HTR-8/SVneo (cell line): ENCODE results near the gene C1S.

ENCODE experiments used
- DNase-seq: peaks from one replicate; pipeline ENCODE4 v3.0.0; 2011; ENCODE audit warnings: low spot score, mixed read lengths; ENCODE audit not compliant: insufficient read length
- FAIRE-seq: peaks from 2 replicates; lab custom pipeline; 2011; peaks lifted over from hg19 to GRCh38; lab: Jason Lieb, UNC

C1S gene

DNA sequence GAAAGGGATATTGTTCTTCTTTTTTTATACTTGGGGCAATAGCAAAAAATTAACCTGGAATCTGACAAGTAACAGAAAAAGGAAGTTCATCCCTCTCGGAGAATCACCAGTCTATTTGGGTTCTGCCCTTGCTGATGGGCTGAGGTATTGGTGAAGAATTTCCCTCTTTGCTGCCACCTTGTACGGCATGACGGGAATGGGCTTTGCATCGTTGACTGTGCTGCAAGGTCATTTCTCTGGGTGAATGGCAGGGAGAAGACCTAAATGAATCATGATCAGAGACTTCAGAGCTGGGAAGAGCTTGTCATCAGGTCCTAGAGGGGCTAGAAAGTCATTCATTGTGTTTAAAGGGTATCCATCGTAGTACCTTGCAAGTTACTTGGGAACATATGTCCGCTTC is 12.0 kb downstream of the C1S start:
- DNase-seq (no peak), FAIRE-seq (peak; percentile 26)

DNA sequence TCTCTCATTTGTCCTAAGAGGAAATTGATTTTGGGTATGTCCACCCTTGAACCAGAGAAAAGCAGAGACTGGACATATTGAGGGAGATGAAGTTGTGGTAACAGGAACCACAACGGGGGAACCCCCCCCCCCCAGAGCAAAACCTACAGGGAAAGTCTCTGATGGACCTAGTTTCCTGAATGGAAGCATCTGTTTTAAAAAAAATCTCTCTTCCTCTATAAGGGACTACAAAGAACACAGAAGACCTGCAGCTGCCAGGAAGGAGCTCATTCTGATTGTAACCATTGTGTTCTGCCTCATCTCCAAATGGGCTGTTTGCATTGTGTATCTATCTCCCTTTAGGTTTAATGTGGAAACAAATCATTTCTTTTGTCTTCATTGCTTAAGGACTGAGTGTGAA is 13.4 kb downstream of the C1S start:
- no peak for DNase-seq

DNA sequence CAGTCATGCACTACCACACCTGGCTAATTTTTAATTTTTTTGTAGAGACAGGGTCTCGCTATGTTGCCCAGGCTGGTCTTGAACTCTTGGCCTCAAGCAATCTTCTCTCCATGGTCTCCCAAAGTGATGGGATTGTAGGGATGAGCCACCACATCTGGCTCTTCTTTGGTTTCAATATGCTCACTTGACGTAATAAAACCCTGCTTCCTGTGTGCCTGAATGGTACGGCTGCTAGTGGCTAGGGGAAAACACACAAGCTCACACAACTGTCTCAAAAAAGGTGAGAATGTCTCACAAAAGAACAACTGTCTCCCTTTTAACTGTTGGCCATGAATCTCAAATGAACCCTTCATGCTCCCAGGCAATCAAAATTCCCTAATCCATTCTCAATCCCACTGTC is 15.0 kb downstream of the C1S start:
- DNase-seq = no peak

More for the DNA sequence above, 13.4 kb downstream of the C1S start:
- no peak for FAIRE-seq

DNA sequence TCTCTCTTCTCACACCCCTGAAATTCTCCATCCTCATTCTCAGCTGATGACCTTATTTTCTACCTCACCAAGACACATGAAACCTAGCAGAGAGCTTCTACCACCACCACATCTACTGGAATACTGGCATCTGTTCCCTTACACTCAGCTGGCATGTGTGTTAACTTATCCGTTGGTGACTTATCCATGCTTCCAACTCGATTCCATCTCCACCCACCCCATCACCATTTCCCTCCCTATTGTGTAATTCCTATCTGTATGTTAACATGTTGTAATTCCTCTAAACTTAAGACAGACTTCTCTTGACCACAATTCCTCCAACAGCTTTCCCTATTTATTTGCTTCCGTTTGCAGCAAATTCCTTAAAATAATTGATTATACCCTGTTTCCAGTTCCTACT is 15.4 kb downstream of the C1S start:
- peak; percentile 79 for FAIRE-seq
- DNase-seq = no peak

More for the DNA sequence above, 15.0 kb downstream of the C1S start:
- FAIRE-seq = no peak

DNA sequence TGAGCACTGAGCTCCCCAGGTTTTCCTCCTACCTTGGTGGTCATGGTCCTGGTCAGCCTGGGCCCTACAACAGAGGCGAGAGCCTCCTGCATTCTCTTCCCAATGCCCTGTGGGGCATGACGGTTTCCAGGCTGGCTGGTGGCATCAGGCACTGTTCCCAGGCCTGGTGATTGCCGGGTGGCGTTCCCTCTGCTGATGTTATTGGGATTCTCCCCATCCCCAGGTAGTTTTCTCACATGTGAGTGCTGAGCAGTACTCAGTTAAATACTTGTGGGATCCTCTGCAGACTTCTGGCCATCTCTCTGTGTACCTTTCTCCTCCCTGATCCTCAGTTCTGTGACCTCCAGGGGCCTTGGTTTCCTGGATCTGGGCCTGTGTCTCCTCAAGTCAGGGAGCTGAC is 16.0 kb downstream of the C1S start:
- FAIRE-seq (no peak), DNase-seq (no peak)

DNA sequence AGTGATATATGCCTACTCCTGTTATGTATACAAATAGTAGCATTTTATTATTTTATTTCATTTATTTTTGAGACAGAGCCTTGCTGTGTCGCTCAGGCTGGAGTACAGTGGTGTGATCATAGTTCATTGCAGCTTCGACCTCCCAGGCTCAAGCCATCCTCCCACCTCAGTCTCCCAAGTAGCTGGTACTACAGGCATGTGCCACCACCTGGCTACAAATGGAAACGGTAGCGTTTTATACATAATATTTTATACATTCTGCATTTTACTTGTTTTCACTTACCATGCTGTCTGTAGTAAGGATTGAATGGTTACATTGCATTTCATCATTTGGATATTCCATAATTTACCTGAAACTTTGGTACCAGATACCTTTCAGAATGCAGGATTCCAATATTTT is 17.6 kb downstream of the C1S start:
- DNase-seq (no peak), FAIRE-seq (no peak)

DNA sequence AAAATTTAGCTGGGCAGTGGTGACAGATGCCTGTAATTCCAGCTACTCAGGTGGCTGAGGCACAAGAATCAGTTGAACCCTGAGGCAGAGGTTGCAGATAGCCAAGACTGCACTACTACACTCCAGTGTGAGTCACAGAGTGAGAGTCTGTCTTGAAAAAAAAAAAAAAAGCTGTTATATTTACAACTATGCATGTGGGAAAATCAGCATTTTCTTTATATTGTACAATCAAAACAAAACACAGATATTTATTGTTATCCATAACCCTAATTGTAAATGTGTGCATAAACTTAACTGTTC is 19.3 kb downstream of the C1S start:
- no peak for DNase-seq
- FAIRE-seq = no peak

DNA sequence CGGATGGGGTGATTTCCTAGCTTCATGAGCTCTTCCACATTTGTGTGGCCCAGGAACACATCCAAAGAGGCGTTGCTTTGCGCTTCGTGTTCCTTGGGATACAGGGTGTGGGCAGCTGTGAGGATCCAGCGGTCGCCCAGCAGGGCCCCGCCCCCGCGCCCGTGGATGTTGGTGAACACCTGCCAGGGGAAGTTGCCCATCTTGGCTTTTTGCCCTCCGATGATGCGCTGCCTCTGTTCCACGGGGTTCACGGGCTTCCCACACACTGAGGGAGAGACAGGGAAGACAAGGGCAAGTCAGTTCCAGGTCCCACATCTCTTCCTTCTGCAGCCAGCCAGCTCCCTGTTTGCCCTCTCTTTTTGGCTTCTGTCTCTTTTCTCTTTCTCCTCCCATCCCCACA is 20.5 kb downstream of the C1S start:
- DNase-seq (no peak), FAIRE-seq (no peak)

DNA sequence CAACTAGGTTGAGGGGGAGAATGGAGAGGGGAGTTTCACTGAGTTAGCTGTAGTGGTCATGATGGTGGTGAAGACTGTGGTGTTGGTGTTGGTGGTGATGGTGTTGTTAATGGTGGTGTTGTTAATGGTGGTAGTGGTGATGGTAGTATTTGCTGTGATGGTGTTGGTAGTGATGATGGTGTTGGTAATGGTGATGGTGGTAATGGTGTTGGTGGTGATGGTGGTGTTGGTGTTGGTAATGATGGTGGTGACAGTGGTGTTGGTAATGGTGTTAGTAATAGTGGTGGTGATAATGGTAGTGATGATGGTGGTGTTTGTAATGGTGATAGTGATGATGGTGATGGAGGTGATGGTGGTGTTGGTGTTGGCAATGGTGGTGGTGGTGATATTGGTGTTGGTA is 22.6 kb downstream of the C1S start:
- DNase-seq = no peak
- no peak for FAIRE-seq

DNA sequence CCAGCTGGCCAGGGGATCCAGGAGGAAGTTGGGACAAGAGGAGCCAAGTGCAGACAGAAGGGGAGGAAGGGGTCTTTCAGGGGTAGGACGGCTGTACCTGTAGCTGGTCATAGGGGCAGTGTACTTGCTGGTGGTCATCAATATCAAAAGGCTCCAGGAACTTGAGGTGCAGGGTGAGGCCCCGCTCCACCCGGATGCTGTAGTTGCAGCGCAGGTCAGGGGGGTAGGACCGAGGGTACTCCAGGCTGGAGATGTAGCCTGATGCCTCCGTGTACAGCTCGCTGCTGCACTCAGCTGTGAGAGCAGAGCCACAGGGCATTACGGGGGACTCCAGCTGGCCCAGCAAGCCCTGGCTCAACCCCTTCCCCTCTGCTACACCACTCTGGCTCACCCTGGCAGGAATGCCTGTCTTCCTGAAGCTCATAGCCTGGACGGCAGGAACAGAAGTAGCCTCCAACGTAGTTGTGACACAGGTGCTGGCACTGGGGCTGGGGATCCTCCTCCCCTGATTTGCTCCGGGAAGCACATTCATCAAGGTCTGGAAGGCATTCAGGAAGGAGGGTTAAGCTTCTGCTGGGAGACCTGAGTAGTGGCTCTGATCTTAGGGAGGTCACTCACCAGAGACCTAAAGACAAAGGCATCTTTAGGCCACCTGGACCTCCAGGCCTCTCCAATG is 28.8 kb downstream of the C1S start:
- FAIRE-seq (no peak), DNase-seq (no peak)

DNA sequence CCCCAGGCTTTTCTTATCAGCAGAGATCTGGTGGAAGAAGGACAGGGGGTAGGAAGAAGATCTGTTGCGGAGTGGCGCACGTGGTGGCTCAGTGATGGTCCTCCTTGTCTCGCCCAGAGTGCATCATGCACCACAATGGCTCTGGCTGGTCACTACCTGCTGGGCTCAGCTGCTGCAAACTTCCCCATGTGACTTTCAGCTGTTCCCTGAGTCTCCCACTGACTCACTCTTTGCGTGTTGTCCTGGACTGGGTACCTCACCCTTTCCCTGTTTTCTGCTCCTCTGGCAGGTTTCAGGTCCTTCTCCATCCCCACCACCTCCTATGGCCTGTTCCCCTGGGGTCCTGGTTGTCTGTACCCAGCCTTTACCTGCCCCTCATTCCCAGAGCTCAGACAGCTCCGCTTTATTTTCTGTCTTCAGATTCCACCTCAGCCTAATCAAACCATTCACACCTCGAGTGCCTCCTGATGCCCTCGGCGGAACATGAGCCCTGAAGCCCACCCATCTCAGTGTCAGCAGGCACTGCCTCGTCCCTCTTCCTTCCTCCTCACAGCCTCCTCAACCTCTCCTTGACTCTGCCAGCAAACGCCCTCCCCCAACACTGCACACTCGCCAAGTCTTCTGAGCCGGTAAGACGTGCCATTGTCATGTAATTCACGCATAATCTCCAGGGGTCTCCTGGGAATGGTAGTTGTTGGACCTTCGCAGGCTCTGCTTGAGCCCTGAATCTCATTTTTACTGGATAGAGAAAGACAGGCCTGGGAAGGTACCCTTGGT is 29.9 kb downstream of the C1S start:
- DNase-seq = no peak
- no peak for FAIRE-seq

DNA sequence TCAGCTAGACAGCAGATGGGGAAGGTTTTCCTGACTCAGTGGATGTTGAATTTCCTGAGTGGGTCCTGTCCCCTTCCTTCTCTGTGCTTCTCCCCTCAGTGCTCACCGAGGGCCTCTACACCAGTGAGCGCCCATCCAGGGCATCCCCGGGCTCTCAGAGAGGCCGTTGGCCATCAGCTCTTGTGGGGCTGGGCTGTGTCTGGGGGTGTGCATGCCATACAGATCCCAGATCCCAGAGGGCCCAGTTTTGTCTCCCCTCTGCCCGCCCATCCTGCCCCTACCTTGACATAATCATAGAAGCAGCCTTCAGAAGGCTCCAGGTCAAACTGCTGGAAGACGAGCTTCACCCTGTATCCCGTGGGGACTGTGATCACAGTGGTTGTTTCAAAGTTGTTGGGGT is 30.7 kb downstream of the C1S start:
- FAIRE-seq = no peak
- no peak for DNase-seq

DNA sequence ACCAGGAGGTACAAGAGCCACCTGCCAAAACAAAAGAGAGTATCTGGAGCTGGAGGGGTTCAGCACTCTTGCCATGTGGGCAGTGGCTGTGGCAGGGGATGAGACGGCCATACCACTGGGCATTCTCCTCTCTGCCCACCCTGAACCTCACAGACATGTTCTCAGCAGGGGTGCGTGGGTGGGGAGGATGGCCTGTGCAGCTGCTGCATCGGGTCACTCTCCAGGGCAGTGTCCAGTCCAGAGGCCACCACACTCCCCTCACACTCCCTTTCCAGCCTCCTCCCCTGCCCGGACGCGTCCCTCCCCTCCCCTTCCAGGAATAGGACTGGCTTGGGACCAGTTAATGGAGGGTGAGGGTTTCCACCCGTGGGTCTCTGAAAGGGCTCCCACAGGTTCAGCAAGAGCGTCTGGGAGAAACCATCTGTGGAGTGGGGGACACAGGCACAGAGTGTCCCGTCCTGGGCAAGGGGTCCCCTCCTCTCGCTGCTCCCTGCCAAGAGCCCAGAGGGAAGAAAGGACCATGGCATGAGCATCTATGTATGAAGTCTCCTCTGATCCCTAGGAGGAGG is 31.2 kb downstream of the C1S start:
- DNase-seq (no peak), FAIRE-seq (peak; percentile 26)

DNA sequence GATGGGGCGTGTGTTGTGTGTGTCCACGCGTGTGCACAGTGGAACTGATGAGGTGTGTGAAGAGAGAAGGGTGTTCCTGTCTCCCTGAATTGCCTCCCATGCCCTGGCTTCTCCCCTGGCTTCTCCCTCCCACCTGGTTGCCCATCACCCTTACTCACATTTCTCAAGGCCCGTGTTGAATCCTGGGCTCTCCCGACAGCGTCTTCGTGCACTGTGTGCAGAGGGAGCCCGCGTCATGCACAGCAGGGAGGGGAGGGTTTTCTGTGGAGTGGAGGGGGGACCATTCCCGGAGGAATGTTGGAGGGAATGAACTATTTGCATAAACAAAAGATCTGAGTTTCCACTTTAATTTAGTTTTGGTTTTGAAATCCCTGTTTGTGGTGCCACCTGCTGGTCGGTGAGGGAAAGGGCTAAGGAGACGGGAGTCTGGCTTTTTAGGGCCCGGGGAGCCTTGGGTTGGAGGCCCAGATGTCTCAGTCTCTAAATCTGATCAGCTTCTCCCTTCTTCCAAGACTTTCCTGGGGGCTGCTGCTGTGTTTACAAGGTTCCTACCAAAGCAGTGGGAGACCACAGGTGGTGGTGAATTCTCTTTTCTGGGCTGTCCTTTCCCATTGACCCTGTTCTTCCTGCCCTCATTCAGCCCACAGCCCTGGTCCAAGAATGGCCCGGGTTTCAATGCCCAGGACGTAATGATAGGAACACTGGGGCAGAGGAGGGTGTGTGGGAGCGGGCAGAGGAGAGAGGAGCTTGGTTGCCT is 31.9 kb downstream of the C1S start, which contains the start of gene C1R:
Gene C1R (minus strand): TSS at position 217 of the 757 bp plus-strand sequence. CDS start 57 bp downstream, at position 160.
- peak; percentile 84 for DNase-seq
- peak; percentile 86 for FAIRE-seq

DNA sequence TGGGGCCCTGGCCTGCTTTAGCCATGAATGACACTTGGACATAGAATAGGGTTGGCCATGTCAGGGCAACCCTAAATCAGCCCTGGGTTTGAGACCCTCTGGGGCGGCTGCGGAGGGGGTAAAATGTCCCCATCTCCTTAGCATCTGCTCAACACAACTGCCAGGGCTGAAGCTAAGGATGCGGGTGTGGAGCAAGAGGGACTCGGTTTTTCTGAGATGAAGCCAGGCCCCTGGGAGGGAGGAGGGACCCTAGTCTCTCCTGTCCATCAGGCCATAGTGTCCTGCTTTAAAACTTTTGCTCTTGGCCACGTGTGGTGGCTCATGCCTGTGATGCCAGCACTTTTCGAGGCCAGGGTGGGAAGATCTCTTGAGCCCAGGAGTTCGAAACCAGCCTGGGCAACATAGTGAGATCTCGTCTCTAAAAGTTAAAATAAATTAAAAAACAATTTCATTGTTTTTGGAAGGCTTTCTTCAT is 32.5 kb downstream of the C1S start:
- FAIRE-seq (no peak), DNase-seq (no peak)

DNA sequence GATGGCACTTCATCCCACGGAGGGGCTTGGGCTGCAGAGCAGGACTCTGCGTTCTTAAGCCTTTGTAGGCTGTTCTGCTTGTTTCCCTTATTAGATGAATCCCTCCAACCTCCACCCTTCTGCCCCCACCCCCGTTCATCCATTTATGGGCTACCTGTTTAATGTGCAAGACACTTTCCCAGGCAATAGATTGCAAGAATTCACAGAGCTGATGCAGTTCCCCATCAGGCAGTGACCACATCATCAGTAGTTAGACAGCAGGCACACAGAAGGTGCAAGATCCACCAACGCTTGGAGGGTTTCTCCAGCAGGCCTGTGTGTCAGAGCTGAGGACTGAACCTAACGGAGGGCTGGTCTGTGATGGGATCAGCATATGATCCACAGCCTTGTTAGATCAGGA is 33.0 kb downstream of the C1S start:
- FAIRE-seq = no peak

DNA sequence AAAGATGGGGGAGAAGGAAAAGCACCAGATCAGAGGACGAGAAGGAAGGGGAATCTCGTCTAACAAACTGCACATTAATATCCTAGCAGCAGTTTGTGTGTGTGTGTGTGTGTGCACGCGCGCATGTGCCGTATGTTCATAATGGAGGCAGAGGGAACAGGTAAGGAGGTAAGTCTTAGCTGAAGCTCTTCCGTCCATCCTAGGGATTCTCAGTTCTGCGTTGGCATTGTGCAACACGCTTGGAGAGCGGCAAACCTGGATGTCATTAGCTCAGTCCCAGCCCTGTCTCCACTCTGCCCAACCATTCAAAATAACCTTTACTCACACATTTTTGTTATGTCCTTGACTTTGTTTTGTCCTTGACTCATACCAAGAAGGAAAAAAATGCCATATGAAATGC is 33.4 kb downstream of the C1S start:
- DNase-seq = no peak
- FAIRE-seq = peak; percentile 65

More for the DNA sequence above, 33.0 kb downstream of the C1S start:
- no peak for DNase-seq

DNA sequence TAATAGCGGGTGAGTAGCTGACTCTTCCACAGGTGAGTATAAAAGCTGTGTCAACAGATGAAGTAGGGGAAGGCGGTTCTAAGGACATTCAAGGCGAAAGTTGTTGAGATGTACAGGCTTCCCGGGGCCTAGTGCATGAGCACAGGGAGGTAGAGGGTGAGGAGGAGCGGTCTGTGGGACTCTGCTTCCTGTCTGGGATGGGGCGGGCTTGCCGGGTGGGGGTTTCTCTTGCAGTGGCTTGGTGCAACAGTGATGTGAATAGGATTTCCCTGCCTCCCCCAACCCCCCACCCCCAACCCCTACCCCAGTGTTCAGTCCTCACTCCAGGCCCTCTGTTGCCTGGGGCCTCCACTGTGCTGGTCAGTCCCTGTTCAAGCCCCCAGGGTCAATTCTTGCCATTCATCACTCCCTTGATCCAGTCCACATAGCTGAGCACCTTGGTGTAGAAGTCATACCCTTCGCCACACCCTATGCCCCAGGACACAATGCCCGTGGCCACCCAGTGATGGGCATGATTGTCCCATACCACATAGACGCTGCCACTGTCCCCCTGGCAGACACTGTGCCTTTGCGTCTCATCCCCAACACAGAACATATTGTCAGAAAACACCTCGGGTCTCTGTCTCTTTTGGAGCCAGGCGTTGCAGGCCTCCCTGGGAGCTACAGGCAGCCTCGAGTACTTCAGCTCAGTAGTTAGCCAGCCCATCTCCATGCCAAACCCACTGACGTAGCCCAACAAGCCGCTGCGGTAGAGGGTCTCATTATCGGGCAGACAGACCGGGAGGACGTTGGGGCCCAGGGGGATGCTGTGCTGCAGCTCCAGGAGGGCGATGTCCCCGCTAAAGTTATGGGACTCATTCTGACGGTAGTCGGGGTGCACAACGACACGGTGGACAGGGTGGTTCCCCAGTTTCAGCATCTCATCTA is 35.8 kb downstream of the C1S start:
- FAIRE-seq = no peak
- DNase-seq = no peak

DNA sequence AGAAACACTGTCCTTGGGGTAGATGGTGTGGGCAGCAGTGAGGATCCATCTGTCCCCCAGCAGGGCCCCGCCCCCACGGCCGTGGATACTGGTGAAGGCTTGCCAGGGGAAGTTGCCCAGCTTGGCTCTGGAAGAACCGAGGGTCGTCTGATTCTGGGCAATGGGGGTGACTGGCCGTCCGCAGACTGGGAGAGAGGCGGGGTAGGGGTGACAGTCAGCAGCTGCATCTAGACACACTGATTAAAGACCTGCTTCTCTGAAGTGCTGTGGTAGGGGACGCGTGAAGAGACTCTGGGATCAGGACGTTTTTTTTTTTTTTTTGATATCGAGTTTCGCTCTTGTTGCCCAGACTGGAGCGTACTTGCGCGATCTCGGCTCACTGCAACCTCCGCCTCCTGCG is 36.5 kb downstream of the C1S start:
- FAIRE-seq = no peak
- no peak for DNase-seq
